Activated CD8-positive, alpha-beta memory T cell treated with anti-CD3 and anti-CD28 coated beads for 1 hour (primary cell): ENCODE results near the gene LYRM9.
"Not testable (repeated sequence)": the region's sequence is repeated elsewhere in the genome, so short reads cannot be mapped to it uniquely, and the experiment has no call there.

Experiments used
- DNase-seq, 2 donors: peaks; one replicate each; pipeline ENCODE4 v3.0.0-alpha.2; 2020; ENCODE audit warnings: low read depth in 1 of 2; ENCODE audit errors: extremely low read depth in 1 of 2

LYRM9 gene

GRCh38 chr17:27878776-27879562, 14.2 kb downstream of the LYRM9 start:
- DNase-seq, result peak in 1 of 2 donors; percentile 5

- DNase-seq, result no peak
Observed at GRCh38 chr17:27873746-27874145, 19.4 kb downstream of the LYRM9 start.

GRCh38 chr17:27873211-27873610, 20.0 kb downstream of the LYRM9 start:
- DNase-seq, result no peak

- DNase-seq, result no peak
Observed at GRCh38 chr17:27872776-27873175, 20.4 kb downstream of the LYRM9 start.

GRCh38 chr17:27871407-27871806, 21.8 kb downstream of the LYRM9 start:
- DNase-seq, result no peak

- DNase-seq, result no peak
Observed at GRCh38 chr17:27870345-27870744, 22.8 kb downstream of the LYRM9 start.

- no peak for DNase-seq
Observed at GRCh38 chr17:27868565-27868964, 24.6 kb downstream of the LYRM9 start.

- DNase-seq, result no peak
Observed at GRCh38 chr17:27862840-27863239, 30.3 kb downstream of the LYRM9 start.

- DNase-seq, result no peak
Observed at GRCh38 chr17:27862004-27862403, 31.2 kb downstream of the LYRM9 start.

GRCh38 chr17:27860971-27861664, 32.0 kb downstream of the LYRM9 start:
- no peak for DNase-seq

- DNase-seq, result no peak
Observed at GRCh38 chr17:27858621-27859305, 34.4 kb downstream of the LYRM9 start.

GRCh38 chr17:27856676-27857432, 36.3 kb downstream of the LYRM9 start:
- no peak for DNase-seq

GRCh38 chr17:27855454-27855853, 37.7 kb downstream of the LYRM9 start:
- DNase-seq, result no peak

- no peak for DNase-seq
Observed at GRCh38 chr17:27854163-27854562, 39.0 kb downstream of the LYRM9 start.

GRCh38 chr17:27853091-27853490, 40.1 kb downstream of the LYRM9 start:
- DNase-seq, result no peak

- no peak for DNase-seq
Observed at GRCh38 chr17:27849474-27850185, 43.5 kb downstream of the LYRM9 start.

- DNase-seq, result no peak
Observed at GRCh38 chr17:27848931-27849330, 44.2 kb downstream of the LYRM9 start.

- not testable (repeated sequence) for DNase-seq
Observed at GRCh38 chr17:27846808-27847307, 46.3 kb downstream of the LYRM9 start.

- DNase-seq, result peak in 1 of 2 donors; percentile 1
Observed at GRCh38 chr17:27846042-27846655, 47.0 kb downstream of the LYRM9 start.
